Subcutaneous abdominal adipose tissue (tissue), 5 donors: ENCODE measurements around the gene FADS1.

Experiments used
- H3K27ac ChIP-seq: one replicate; pipeline ENCODE4 v1.7.0; 2013; ENCODE audit warnings: low read depth, mild to moderate bottlenecking, inconsistent platforms, low read length, moderate library complexity
- H3K27me3 ChIP-seq, 5 donors: one replicate each; pipeline ENCODE4 v1.7.0; 2013; ENCODE audit warnings: low read length in 5 of 5, inconsistent platforms in 1 of 5; ENCODE audit not compliant: control insufficient read depth in 5 of 5, insufficient read depth in 4 of 5
- H3K36me3 ChIP-seq, 5 donors: one replicate each; pipeline ENCODE4 v1.7.0; 2013; ENCODE audit warnings: low read length in 5 of 5; ENCODE audit not compliant: control insufficient read depth in 5 of 5, insufficient read depth in 5 of 5
- H3K4me1 ChIP-seq, 5 donors: one replicate each; pipeline ENCODE4 v1.7.0; 2013; ENCODE audit warnings: low read length in 5 of 5, mild to moderate bottlenecking in 3 of 5, moderate library complexity in 1 of 5; ENCODE audit not compliant: control insufficient read depth in 5 of 5, insufficient read depth in 5 of 5
- H3K4me3 ChIP-seq, 5 donors: one replicate each; pipeline ENCODE4 v1.7.0; 2013; ENCODE audit warnings: low read length in 5 of 5, low read depth in 1 of 5
- H3K9ac ChIP-seq, 5 donors: one replicate each; pipeline ENCODE4 v1.7.0; 2013; ENCODE audit warnings: low read length in 5 of 5, mild to moderate bottlenecking in 4 of 5, moderate library complexity in 3 of 5
- H3K9me3 ChIP-seq, 5 donors: one replicate each; pipeline ENCODE4 v1.7.0; 2013; ENCODE audit warnings: low read length in 5 of 5; ENCODE audit not compliant: control insufficient read depth in 5 of 5
- donor health status: healthy.
- donor health status: healthy.
- donor health status: healthy.
- donor health status: healthy.
- donor health status: healthy.

The FADS1 gene

GRCh38 chr11:61769946-61770683 is 46.7 kb downstream of the FADS1 start:
- Histone ChIP-seq H3K9ac (no peak overlapping the region), H3K4me3 (no peak overlapping the region), H3K27ac (no peak overlapping the region), H3K27me3 (peaks cover 0 to 8% (median under 1%) of the 10 kb centered on the region in 5 donors), H3K9me3 (no peaks in the 10 kb centered on the region), H3K36me3 (no peaks in the 10 kb centered on the region), H3K4me1 (peaks cover 0 to 8% (median 0%) of the 10 kb centered on the region in 5 donors)

GRCh38 chr11:61769169-61769920 is 47.5 kb downstream of the FADS1 start:
- H3K27ac ChIP-seq = no peak overlapping the region
- peaks cover 0 to 12% (median 2%) of the 10 kb centered on the region in 5 donors for H3K27me3 ChIP-seq
- H3K9ac ChIP-seq = no peak overlapping the region
- H3K9me3 ChIP-seq = no peaks in the 10 kb centered on the region
- H3K4me3 ChIP-seq = no peak overlapping the region
- H3K4me1 ChIP-seq = peaks cover 0 to 8% (median 0%) of the 10 kb centered on the region in 5 donors
- H3K36me3 ChIP-seq = no peaks in the 10 kb centered on the region

GRCh38 chr11:61768376-61769076 is 48.3 kb downstream of the FADS1 start:
- no peaks in the 10 kb centered on the region for H3K36me3 ChIP-seq
- H3K4me1 ChIP-seq = peaks cover 0 to 8% (median 0%) of the 10 kb centered on the region in 5 donors
- H3K9me3 ChIP-seq = no peaks in the 10 kb centered on the region
- no peak overlapping the region for H3K9ac ChIP-seq
- H3K27me3 ChIP-seq = peaks cover 0 to 12% (median 7%) of the 10 kb centered on the region in 5 donors
- H3K4me3 ChIP-seq = no peak overlapping the region
- H3K27ac ChIP-seq = no peak overlapping the region

- Histone ChIP-seq H3K4me1 (no peaks in the 10 kb centered on the region), H3K4me3 (no peak overlapping the region), H3K9ac (no peak overlapping the region), H3K36me3 (no peaks in the 10 kb centered on the region), H3K27ac (no peak overlapping the region), H3K9me3 (no peaks in the 10 kb centered on the region), H3K27me3 (peaks cover 8 to 22% (median 20%) of the 10 kb centered on the region in 5 donors)
Observed at GRCh38 chr11:61766353-61766841, 50.4 kb downstream of the FADS1 start.

GRCh38 chr11:61765550-61766253 is 51.1 kb downstream of the FADS1 start:
- H3K27me3 ChIP-seq = peaks cover 11 to 23% (median 21%) of the 10 kb centered on the region in 5 donors
- H3K9ac ChIP-seq = no peak overlapping the region
- no peaks in the 10 kb centered on the region for H3K36me3 ChIP-seq
- H3K4me3 ChIP-seq = no peak overlapping the region
- no peaks in the 10 kb centered on the region for H3K9me3 ChIP-seq
- H3K4me1 ChIP-seq = no peaks in the 10 kb centered on the region
- H3K27ac ChIP-seq = no peak overlapping the region

- Histone ChIP-seq H3K9ac (no peak overlapping the region), H3K9me3 (no peaks in the 10 kb centered on the region), H3K4me1 (no peaks in the 10 kb centered on the region), H3K27ac (no peak overlapping the region), H3K36me3 (no peaks in the 10 kb centered on the region), H3K27me3 (peaks cover 11 to 27% (median 22%) of the 10 kb centered on the region in 5 donors), H3K4me3 (no peak overlapping the region)
Observed at GRCh38 chr11:61764606-61765260, 52.1 kb downstream of the FADS1 start.

GRCh38 chr11:61763930-61764605 is 52.7 kb downstream of the FADS1 start:
- no peaks in the 10 kb centered on the region for H3K9me3 ChIP-seq
- H3K9ac ChIP-seq = no peak overlapping the region
- H3K27ac ChIP-seq = no peak overlapping the region
- no peaks in the 10 kb centered on the region for H3K36me3 ChIP-seq
- H3K4me3 ChIP-seq = no peak overlapping the region
- H3K27me3 ChIP-seq = peaks cover 11 to 27% (median 22%) of the 10 kb centered on the region in 5 donors
- H3K4me1 ChIP-seq = no peaks in the 10 kb centered on the region

- H3K4me1 ChIP-seq = no peaks in the 10 kb centered on the region
- H3K36me3 ChIP-seq = no peaks in the 10 kb centered on the region
- H3K9me3 ChIP-seq = no peaks in the 10 kb centered on the region
- no peak overlapping the region for H3K27ac ChIP-seq
- peaks cover 11 to 27% (median 22%) of the 10 kb centered on the region in 5 donors for H3K27me3 ChIP-seq
- no peak overlapping the region for H3K9ac ChIP-seq
- H3K4me3 ChIP-seq = no peak overlapping the region
Observed at GRCh38 chr11:61762798-61763197, 54.0 kb downstream of the FADS1 start.

- H3K9me3 ChIP-seq = no peaks in the 10 kb centered on the region
- no peaks in the 10 kb centered on the region for H3K36me3 ChIP-seq
- peaks cover 11 to 27% (median 22%) of the 10 kb centered on the region in 5 donors for H3K27me3 ChIP-seq
- H3K27ac ChIP-seq = no peak overlapping the region
- no peak overlapping the region for H3K9ac ChIP-seq
- H3K4me1 ChIP-seq = no peaks in the 10 kb centered on the region
- H3K4me3 ChIP-seq = no peak overlapping the region
Observed at GRCh38 chr11:61762223-61762615, 54.6 kb downstream of the FADS1 start.
